HL-60 (cell line): ENCODE measurements around the gene ADAMTS1.

Source experiments
- DNase-seq, 2 experiments: peaks; one replicate each; pipeline ENCODE4 v3.0.0-alpha.2; 2010 to 2020; ENCODE audit warnings: low read depth in 1 of 2, low spot score in 1 of 2
- H3K27ac ChIP-seq: fragments of 250-450 bp; sonication (Bioruptor Pico); replicated peaks from 2 replicates; pipeline ENCODE4 v1.5.1; 2020; ENCODE audit warnings: mild to moderate bottlenecking, moderate library complexity
- H3K27me3 ChIP-seq: fragments of 250-450 bp; sonication (Bioruptor Pico); 2 replicates; pipeline ENCODE4 v1.5.1; 2021; ENCODE audit warnings: mild to moderate bottlenecking, moderate library complexity; ENCODE audit not compliant: insufficient read depth, poor library complexity, severe bottlenecking
- H3K4me3 ChIP-seq: replicated peaks from 2 replicates; pipeline ENCODE4 v1.5.1; 2011; ENCODE audit warnings: mild to moderate bottlenecking, control low read depth, low read length; ENCODE audit not compliant: insufficient read depth
- GABPA ChIP-seq: IDR thresholded peaks from 2 replicates; pipeline ENCODE4 v1.6.1; 2012; ENCODE audit warnings: low read depth
- POLR2AphosphoS5 ChIP-seq: IDR thresholded peaks from 2 replicates; pipeline ENCODE4 v1.6.1; 2012; ENCODE audit warnings: low read depth
- SPI1 ChIP-seq: IDR thresholded peaks from 2 replicates; pipeline ENCODE4 v1.6.1; 2012; ENCODE audit warnings: low read depth, mild to moderate bottlenecking, borderline replicate concordance
- TF ChIP-seq, protein P1 (sequence below): IDR thresholded peaks from one replicate; pipeline ENCODE4 v1.5.1; 2011; ENCODE audit warnings: low read length, control low read depth, inconsistent platforms; ENCODE audit not compliant: insufficient read depth
- TF ChIP-seq, protein P2 (sequence below): IDR thresholded peaks from 2 replicates; pipeline ENCODE4 v1.6.1; 2012; ENCODE audit warnings: low read depth; ENCODE audit not compliant: insufficient replicate concordance

Gene ADAMTS1

DNA sequence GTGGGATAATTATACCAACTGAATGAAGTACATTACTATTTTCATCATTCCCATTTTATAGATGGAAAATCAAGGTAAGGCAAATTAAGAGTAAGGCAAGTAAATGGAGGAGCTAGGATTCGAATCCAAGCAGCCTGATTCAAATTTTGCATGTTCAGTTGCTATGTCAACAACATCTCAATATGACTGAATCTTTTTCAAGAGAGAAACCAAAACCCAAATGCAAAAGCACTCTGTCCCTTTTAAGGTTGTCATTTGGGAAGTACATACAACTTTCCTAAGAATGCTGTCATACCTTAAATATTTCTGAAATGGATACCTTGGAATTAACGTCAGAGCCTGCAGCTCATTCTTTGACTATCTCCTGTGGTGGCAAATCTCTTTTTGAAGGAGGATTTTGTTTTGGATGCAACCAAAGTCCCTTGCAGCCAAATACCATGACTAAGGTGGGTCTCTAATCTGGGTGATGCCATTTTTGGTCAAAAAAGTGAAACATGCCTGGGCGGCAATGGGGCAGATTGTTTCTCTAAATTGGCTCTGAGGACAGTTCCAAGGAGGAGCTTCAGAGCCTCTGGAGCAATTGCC, 25.4 kb downstream of the ADAMTS1 start:
- no peak for DNase-seq
- TF ChIP-seq, protein P1, sequence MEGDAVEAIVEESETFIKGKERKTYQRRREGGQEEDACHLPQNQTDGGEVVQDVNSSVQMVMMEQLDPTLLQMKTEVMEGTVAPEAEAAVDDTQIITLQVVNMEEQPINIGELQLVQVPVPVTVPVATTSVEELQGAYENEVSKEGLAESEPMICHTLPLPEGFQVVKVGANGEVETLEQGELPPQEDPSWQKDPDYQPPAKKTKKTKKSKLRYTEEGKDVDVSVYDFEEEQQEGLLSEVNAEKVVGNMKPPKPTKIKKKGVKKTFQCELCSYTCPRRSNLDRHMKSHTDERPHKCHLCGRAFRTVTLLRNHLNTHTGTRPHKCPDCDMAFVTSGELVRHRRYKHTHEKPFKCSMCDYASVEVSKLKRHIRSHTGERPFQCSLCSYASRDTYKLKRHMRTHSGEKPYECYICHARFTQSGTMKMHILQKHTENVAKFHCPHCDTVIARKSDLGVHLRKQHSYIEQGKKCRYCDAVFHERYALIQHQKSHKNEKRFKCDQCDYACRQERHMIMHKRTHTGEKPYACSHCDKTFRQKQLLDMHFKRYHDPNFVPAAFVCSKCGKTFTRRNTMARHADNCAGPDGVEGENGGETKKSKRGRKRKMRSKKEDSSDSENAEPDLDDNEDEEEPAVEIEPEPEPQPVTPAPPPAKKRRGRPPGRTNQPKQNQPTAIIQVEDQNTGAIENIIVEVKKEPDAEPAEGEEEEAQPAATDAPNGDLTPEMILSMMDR = no peak
- TF ChIP-seq, protein P2, sequence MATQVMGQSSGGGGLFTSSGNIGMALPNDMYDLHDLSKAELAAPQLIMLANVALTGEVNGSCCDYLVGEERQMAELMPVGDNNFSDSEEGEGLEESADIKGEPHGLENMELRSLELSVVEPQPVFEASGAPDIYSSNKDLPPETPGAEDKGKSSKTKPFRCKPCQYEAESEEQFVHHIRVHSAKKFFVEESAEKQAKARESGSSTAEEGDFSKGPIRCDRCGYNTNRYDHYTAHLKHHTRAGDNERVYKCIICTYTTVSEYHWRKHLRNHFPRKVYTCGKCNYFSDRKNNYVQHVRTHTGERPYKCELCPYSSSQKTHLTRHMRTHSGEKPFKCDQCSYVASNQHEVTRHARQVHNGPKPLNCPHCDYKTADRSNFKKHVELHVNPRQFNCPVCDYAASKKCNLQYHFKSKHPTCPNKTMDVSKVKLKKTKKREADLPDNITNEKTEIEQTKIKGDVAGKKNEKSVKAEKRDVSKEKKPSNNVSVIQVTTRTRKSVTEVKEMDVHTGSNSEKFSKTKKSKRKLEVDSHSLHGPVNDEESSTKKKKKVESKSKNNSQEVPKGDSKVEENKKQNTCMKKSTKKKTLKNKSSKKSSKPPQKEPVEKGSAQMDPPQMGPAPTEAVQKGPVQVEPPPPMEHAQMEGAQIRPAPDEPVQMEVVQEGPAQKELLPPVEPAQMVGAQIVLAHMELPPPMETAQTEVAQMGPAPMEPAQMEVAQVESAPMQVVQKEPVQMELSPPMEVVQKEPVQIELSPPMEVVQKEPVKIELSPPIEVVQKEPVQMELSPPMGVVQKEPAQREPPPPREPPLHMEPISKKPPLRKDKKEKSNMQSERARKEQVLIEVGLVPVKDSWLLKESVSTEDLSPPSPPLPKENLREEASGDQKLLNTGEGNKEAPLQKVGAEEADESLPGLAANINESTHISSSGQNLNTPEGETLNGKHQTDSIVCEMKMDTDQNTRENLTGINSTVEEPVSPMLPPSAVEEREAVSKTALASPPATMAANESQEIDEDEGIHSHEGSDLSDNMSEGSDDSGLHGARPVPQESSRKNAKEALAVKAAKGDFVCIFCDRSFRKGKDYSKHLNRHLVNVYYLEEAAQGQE = no peak
- TF ChIP-seq GABPA (no peak), SPI1 (no peak), POLR2AphosphoS5 (no peak)
- no peak overlapping the region for H3K27ac ChIP-seq
- H3K4me3 ChIP-seq = no peak overlapping the region
- no peaks in the 10 kb centered on the region for H3K27me3 ChIP-seq

DNA sequence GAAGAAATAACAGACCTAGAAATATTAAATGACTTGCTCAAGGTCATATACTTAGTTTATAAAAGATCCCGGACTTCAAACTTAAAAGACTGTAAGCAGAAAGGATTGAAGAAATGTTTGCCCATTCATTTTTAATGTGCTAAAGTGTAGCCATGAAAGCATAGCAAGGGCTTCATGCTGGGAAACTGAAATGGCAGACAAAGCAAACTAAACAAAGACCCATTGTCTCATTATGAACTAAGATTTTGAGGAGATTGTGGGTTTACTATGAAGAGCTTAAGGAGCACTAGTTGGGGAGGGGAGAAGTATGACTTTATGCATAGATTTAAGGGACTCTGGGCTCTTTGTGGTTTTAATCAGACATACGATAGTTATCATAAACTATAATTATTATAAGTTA, 26.3 kb downstream of the ADAMTS1 start:
- DNase-seq = no peak
- H3K27ac ChIP-seq = no peak overlapping the region
- TF ChIP-seq POLR2AphosphoS5 (no peak), SPI1 (no peak), GABPA (no peak)
- TF ChIP-seq, protein P1 = no peak
- TF ChIP-seq, protein P2 = no peak
- no peaks in the 10 kb centered on the region for H3K27me3 ChIP-seq
- no peak overlapping the region for H3K4me3 ChIP-seq

DNA sequence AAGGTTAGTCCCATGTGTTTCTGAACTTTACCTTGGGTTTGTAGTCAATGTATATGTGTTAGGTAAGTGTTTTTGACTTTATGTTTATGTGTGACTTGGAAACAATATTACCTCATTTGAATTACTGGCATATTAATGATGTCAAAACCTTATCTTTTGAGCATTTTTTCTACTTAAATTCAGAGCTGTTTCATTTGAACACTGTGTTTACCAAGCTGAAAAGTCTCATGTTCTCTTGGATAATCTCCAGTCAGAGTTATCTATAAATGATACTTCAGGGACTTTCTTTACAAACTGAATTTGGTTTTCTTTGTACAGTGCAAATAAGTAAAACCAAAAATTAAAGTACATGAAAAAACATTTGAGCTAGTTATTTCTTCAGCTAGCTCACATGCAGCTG, 30.0 kb downstream of the ADAMTS1 start:
- TF ChIP-seq, protein P1 = no peak
- TF ChIP-seq SPI1 = no peak
- no peak for TF ChIP-seq GABPA
- TF ChIP-seq POLR2AphosphoS5 = no peak
- TF ChIP-seq, protein P2 = no peak
- Histone ChIP-seq H3K27ac (no peak overlapping the region), H3K4me3 (no peak overlapping the region), H3K27me3 (no peaks in the 10 kb centered on the region)
- no peak for DNase-seq
